HepG2 (cell line): Measurements from ENCODE around the gene GJD3. TPM values are rescaled to one million over a fixed set of nuclear protein-coding genes. Genes with fewer than 3 reads are reported as not detected.

Experiments
- DR1 ChIP-seq: sonication (generic); formaldehyde crosslinking; IDR thresholded peaks from 2 replicates; pipeline ENCODE4 v1.8.0; 2021; ENCODE audit warnings: mild to moderate bottlenecking, missing genetic modification reagents, inconsistent platforms
- HOXD1 ChIP-seq: sonication (generic); formaldehyde crosslinking; IDR thresholded peaks from 2 replicates; pipeline ENCODE4 v1.5.0; 2020; ENCODE audit warnings: missing genetic modification reagents
- NFRKB ChIP-seq: fragments of 450-650 bp; IDR thresholded peaks from 2 replicates; pipeline ENCODE4 v1.6.1; 2017
- RNF2 ChIP-seq: fragments of 450-650 bp; conservative IDR thresholded peaks from 2 replicates; pipeline ENCODE4 v1.6.1; 2016; ENCODE audit warnings: low read depth
- SKI ChIP-seq: fragments of 450-650 bp; IDR thresholded peaks from one replicate; pipeline ENCODE4 v1.6.1; 2018; ENCODE audit warnings: mild to moderate bottlenecking; ENCODE audit not compliant: partially characterized antibody
- TCF12 ChIP-seq, 2 experiments: fragments of 450-650 bp in 1 of 2; sonication (generic) in 1 of 2; formaldehyde crosslinking in 1 of 2; IDR thresholded peaks; 2 replicates each; pipeline versions ENCODE4 v1.6.1 to v1.8.0; 2017 to 2022; ENCODE audit warnings: antibody characterized with exemption in 1 of 2, mild to moderate bottlenecking in 1 of 2, missing genetic modification reagents in 1 of 2, moderate library complexity in 1 of 2
- ZNF121 ChIP-seq: sonication (generic); formaldehyde crosslinking; IDR thresholded peaks from 2 replicates; pipeline ENCODE4 v1.5.0; 2020; ENCODE audit warnings: mild to moderate bottlenecking, missing genetic modification reagents
- ZNF124 ChIP-seq: sonication (generic); formaldehyde crosslinking; IDR thresholded peaks from 2 replicates; pipeline ENCODE4 v1.4.0; 2020; ENCODE audit warnings: missing genetic modification reagents
- ZNF234 ChIP-seq: sonication (generic); formaldehyde crosslinking; conservative IDR thresholded peaks from 2 replicates; pipeline ENCODE4 v1.5.1; 2020; ENCODE audit warnings: mild to moderate bottlenecking, missing genetic modification reagents
- polyA plus RNA-seq, 8 experiments: library from polyadenylated mRNA; depleted of rRNA in 3 of 8; stranded (reverse) in 7 of 8; unstranded in 1 of 8; fragments of >200 nt; fragmentation: Illumina TruSeq in 4 of 8; extraction: Trizol in 4 of 8; gene quantifications; 2 replicates each; pipeline versions ENCODE4 v1.2.1 to v1.2.3, GENCODE V29; 2011 to 2016; ENCODE audit warnings: low read depth in 4 of 8, missing spikeins in 1 of 8, mixed read lengths in 1 of 8; ENCODE audit not compliant: insufficient read depth in 1 of 8
- total RNA-seq, 5 experiments: library from RNA; depleted of rRNA; stranded (reverse); fragments of >200 nt; fragmentation: Illumina TruSeq; extraction: Trizol; gene quantifications; 2 replicates each; pipeline ENCODE4 v1.2.3, GENCODE V29; 2016; ENCODE audit warnings: low read depth in 1 of 5
- TF ChIP-seq, protein P1 (sequence below): IDR thresholded peaks from 2 replicates; pipeline ENCODE4 v1.6.1; 2012; ENCODE audit warnings: low read depth, low read length, improper control_type of control experiment
- TF ChIP-seq, protein P2 (sequence below): sonication (generic); formaldehyde crosslinking; conservative IDR thresholded peaks from 2 replicates; pipeline ENCODE4 v1.4.0; 2020; ENCODE audit warnings: missing genetic modification reagents
- TF ChIP-seq, protein P3 (sequence below), 2 experiments: sonication (generic) in 1 of 2; formaldehyde crosslinking in 1 of 2; IDR thresholded peaks; 2 replicates each; pipeline versions ENCODE4 v1.4.0 to v1.6.1; 2016 to 2020; ENCODE audit warnings: borderline replicate concordance in 1 of 2, low read depth in 1 of 2, mild to moderate bottlenecking in 1 of 2, missing genetic modification reagents in 1 of 2
- TF ChIP-seq, protein P4 (sequence below): sonication (generic); formaldehyde crosslinking; IDR thresholded peaks from 2 replicates; pipeline ENCODE4 v1.8.1; 2023; ENCODE audit warnings: missing genetic modification reagents, inconsistent platforms, borderline replicate concordance
- TF ChIP-seq, protein P5 (sequence below): sonication (generic); formaldehyde crosslinking; IDR thresholded peaks from 2 replicates; pipeline ENCODE4 v1.8.1; 2022; ENCODE audit warnings: mild to moderate bottlenecking, missing genetic modification reagents
- TF ChIP-seq, protein P6 (sequence below): sonication (generic); IDR thresholded peaks from 2 replicates; pipeline ENCODE4 v1.6.1; 2016; ENCODE audit warnings: low read depth, borderline replicate concordance
- TF ChIP-seq, protein P7 (sequence below): sonication (generic); formaldehyde crosslinking; IDR thresholded peaks from 2 replicates; pipeline ENCODE4 v1.4.0; 2020; ENCODE audit warnings: missing genetic modification reagents, borderline replicate concordance

GJD3 gene
- total and polyA plus RNA-seq, 2 of the 13 experiments (the other 11 are each of a cell fraction or from before 2014, with no cell fraction given): not detected

DNA sequence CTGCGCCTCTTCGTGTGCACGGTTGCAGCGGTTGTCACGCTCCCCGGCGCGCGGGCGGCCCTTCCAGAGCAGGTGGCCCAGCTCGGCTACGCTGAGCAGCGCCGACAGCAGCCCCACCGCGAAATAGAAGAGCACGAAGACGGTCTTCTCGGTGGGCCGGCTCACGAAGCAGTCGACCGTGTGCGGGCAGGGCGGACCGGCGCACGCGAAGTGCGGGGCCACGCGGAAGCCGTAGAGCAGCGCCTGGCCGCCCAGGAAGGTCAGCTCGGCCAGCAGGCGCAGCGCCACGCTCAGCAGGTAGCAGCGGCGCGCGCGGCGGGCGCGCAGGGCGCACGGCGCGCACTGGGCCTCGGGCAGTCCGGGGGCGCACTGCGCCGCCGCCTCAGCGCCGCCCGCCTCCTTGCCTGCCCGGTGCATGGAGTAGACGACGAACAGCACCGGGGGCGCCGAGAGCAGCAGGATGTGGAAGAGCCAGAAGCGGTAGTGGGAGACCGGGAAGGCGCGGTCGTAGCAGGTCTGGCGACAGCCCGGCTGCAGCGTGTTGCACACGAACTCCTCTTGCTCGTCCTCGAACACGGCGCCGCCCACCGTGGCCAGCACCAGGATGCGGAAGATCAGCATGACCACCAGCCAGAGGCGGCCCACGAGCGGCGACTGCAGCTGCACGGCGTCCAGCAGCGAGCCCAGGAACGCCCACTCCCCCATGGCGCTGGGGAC, 1.3 kb downstream of the GJD3 start (continued):
- TF ChIP-seq, protein P1, sequence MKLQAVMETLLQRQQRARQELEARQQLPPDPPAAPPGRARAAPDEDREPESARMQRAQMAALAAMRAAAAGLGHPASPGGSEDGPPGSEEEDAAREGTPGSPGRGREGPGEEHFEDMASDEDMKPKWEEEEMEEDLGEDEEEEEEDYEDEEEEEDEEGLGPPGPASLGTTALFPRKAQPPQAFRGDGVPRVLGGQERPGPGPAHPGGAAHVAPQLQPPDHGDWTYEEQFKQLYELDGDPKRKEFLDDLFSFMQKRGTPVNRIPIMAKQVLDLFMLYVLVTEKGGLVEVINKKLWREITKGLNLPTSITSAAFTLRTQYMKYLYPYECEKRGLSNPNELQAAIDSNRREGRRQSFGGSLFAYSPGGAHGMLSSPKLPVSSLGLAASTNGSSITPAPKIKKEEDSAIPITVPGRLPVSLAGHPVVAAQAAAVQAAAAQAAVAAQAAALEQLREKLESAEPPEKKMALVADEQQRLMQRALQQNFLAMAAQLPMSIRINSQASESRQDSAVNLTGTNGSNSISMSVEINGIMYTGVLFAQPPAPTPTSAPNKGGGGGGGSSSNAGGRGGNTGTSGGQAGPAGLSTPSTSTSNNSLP: no peak
- TF ChIP-seq, protein P2, sequence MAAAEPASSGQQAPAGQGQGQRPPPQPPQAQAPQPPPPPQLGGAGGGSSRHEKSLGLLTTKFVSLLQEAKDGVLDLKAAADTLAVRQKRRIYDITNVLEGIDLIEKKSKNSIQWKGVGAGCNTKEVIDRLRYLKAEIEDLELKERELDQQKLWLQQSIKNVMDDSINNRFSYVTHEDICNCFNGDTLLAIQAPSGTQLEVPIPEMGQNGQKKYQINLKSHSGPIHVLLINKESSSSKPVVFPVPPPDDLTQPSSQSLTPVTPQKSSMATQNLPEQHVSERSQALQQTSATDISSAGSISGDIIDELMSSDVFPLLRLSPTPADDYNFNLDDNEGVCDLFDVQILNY (CRISPR knock-in tag): no peak
- no peak for TF ChIP-seq NFRKB
- TF ChIP-seq ZNF234: peak; percentile 66; the same call in 1 of the 2 replicates
- TF ChIP-seq, protein P3, sequence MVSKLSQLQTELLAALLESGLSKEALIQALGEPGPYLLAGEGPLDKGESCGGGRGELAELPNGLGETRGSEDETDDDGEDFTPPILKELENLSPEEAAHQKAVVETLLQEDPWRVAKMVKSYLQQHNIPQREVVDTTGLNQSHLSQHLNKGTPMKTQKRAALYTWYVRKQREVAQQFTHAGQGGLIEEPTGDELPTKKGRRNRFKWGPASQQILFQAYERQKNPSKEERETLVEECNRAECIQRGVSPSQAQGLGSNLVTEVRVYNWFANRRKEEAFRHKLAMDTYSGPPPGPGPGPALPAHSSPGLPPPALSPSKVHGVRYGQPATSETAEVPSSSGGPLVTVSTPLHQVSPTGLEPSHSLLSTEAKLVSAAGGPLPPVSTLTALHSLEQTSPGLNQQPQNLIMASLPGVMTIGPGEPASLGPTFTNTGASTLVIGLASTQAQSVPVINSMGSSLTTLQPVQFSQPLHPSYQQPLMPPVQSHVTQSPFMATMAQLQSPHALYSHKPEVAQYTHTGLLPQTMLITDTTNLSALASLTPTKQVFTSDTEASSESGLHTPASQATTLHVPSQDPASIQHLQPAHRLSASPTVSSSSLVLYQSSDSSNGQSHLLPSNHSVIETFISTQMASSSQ (IDR thresholded peaks at IDR 0.05; ENCODE audit: low read depth): no peak
- TF ChIP-seq, protein P3 (CRISPR knock-in tag; IDR thresholded peaks at IDR 0.05; ENCODE audit: borderline replicate concordance): no peak
- TF ChIP-seq, protein P4, sequence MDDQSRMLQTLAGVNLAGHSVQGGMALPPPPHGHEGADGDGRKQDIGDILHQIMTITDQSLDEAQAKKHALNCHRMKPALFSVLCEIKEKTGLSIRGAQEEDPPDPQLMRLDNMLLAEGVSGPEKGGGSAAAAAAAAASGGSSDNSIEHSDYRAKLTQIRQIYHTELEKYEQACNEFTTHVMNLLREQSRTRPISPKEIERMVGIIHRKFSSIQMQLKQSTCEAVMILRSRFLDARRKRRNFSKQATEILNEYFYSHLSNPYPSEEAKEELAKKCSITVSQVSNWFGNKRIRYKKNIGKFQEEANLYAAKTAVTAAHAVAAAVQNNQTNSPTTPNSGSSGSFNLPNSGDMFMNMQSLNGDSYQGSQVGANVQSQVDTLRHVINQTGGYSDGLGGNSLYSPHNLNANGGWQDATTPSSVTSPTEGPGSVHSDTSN (CRISPR knock-in tag): no peak
- TF ChIP-seq, protein P5, sequence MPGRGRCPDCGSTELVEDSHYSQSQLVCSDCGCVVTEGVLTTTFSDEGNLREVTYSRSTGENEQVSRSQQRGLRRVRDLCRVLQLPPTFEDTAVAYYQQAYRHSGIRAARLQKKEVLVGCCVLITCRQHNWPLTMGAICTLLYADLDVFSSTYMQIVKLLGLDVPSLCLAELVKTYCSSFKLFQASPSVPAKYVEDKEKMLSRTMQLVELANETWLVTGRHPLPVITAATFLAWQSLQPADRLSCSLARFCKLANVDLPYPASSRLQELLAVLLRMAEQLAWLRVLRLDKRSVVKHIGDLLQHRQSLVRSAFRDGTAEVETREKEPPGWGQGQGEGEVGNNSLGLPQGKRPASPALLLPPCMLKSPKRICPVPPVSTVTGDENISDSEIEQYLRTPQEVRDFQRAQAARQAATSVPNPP (CRISPR knock-in tag): no peak
- TF ChIP-seq DR1 (CRISPR knock-in tag): no peak
- TF ChIP-seq TCF12 (IDR thresholded peaks at IDR 0.05): no peak
- no peak for TF ChIP-seq TCF12 (CRISPR knock-in tag; IDR thresholded peaks at IDR 0.05)
- no peak for TF ChIP-seq HOXD1 (CRISPR knock-in tag)
- TF ChIP-seq, protein P6, sequence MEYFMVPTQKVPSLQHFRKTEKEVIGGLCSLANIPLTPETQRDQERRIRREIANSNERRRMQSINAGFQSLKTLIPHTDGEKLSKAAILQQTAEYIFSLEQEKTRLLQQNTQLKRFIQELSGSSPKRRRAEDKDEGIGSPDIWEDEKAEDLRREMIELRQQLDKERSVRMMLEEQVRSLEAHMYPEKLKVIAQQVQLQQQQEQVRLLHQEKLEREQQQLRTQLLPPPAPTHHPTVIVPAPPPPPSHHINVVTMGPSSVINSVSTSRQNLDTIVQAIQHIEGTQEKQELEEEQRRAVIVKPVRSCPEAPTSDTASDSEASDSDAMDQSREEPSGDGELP: no peak
- no peak for TF ChIP-seq SKI
- TF ChIP-seq RNF2: no peak; the same call in 1 of the 2 replicates
- TF ChIP-seq, protein P7, sequence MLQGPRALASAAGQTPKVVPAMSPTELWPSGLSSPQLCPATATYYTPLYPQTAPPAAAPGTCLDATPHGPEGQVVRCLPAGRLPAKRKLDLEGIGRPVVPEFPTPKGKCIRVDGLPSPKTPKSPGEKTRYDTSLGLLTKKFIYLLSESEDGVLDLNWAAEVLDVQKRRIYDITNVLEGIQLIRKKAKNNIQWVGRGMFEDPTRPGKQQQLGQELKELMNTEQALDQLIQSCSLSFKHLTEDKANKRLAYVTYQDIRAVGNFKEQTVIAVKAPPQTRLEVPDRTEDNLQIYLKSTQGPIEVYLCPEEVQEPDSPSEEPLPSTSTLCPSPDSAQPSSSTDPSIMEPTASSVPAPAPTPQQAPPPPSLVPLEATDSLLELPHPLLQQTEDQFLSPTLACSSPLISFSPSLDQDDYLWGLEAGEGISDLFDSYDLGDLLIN (CRISPR knock-in tag): peak; percentile 47; the same call in 1 of the 2 replicates
- TF ChIP-seq ZNF121 (CRISPR knock-in tag): no peak
- no peak for TF ChIP-seq ZNF124
